Neural cell (in vitro differentiated cells): ENCODE data around the gene S100A5. TPM values are rescaled to one million over a fixed set of nuclear protein-coding genes. Genes with fewer than 3 reads are reported as not detected.
"Not testable (repeated sequence)": the region's sequence is repeated elsewhere in the genome, so short reads cannot be mapped to it uniquely, and the experiment has no call there.

Experiments used
- H2AFZ ChIP-seq: fragments of 200-600, 300-800 bp; sonication (generic), shearing (Covaris generic); 2 replicates; pipeline ENCODE4 v1.6.0; 2014; ENCODE audit warnings: low read depth, mild to moderate bottlenecking, antibody characterized with exemption, low read length, moderate library complexity
- H3F3A ChIP-seq: fragments of 200-600 bp; shearing (Covaris generic); 2 replicates; pipeline ENCODE4 v1.6.1; 2016; ENCODE audit warnings: mild to moderate bottlenecking, moderate library complexity, mixed read lengths, antibody characterized with exemption, low read length; ENCODE audit not compliant: insufficient read depth, poor library complexity, severe bottlenecking
- H3K27ac ChIP-seq: fragments of 200-600, 300-800 bp; sonication (generic), shearing (Covaris generic); 2 replicates; pipeline ENCODE4 v1.5.1; 2014; ENCODE audit warnings: mild to moderate bottlenecking, low read length, moderate library complexity
- H3K27me3 ChIP-seq: fragments of 300-800, 200-600 bp; sonication (generic), shearing (Covaris generic); 2 replicates; pipeline ENCODE4 v1.6.0; 2014; ENCODE audit warnings: mild to moderate bottlenecking, low read depth, low read length, moderate library complexity; ENCODE audit not compliant: insufficient read depth
- H3K36me3 ChIP-seq: fragments of 300-800, 200-600 bp; sonication (generic), shearing (Covaris generic); 2 replicates; pipeline ENCODE4 v1.5.1; 2014; ENCODE audit warnings: mild to moderate bottlenecking, antibody characterized with exemption, low read length, moderate library complexity; ENCODE audit not compliant: insufficient read depth
- H3K4me2 ChIP-seq: fragments of 300-800, 200-600 bp; sonication (generic), shearing (Covaris generic); 2 replicates; pipeline ENCODE4 v1.6.0; 2014; ENCODE audit warnings: mild to moderate bottlenecking, low read length
- H3K4me3 ChIP-seq: fragments of 300-800, 200-600 bp; sonication (generic), shearing (Covaris generic); 2 replicates; pipeline ENCODE4 v1.5.1; 2014; ENCODE audit warnings: mild to moderate bottlenecking, low read length, moderate library complexity
- H3K79me2 ChIP-seq: fragments of 200-600 bp; shearing (Covaris generic); replicated peaks from 2 replicates; pipeline ENCODE4 v1.6.0; 2014; ENCODE audit warnings: mild to moderate bottlenecking, low read length, moderate library complexity; ENCODE audit not compliant: insufficient read depth
- H3K9ac ChIP-seq: fragments of 300-800, 200-600 bp; sonication (generic), shearing (Covaris generic); 2 replicates; pipeline ENCODE4 v1.6.1; 2016; ENCODE audit warnings: mild to moderate bottlenecking, low read length, mixed read lengths
- H3K9me2 ChIP-seq: fragments of 200-600 bp; shearing (Covaris generic); 2 replicates; pipeline ENCODE4 v1.6.1; 2016; ENCODE audit warnings: mild to moderate bottlenecking, low read length, mixed read lengths; ENCODE audit not compliant: insufficient read depth
- H3K9me3 ChIP-seq: fragments of 200-600, 300-800 bp; sonication (generic), shearing (Covaris generic); 2 replicates; pipeline ENCODE4 v1.6.1; 2016; ENCODE audit warnings: mild to moderate bottlenecking, mixed run types, low read length, moderate library complexity, mixed read lengths
- H4K20me1 ChIP-seq: fragments of 200-600 bp; shearing (Covaris generic); 2 replicates; pipeline ENCODE4 v1.6.1; 2016; ENCODE audit warnings: mild to moderate bottlenecking, mixed run types; ENCODE audit not compliant: insufficient read depth
- EP300 ChIP-seq: fragments of 450-650 bp; conservative IDR thresholded peaks from 2 replicates; pipeline ENCODE4 v1.6.1; 2014; ENCODE audit warnings: antibody characterized with exemption, mild to moderate bottlenecking, moderate library complexity; ENCODE audit not compliant: poor library complexity, severe bottlenecking
- EZH2 ChIP-seq: fragments of 200-600, 300-800 bp; shearing (Covaris generic), sonication (generic); IDR thresholded peaks from 2 replicates; pipeline ENCODE4 v1.6.1; 2014; ENCODE audit warnings: antibody characterized with exemption, low read length, borderline replicate concordance, mild to moderate bottlenecking; ENCODE audit not compliant: insufficient read depth, poor library complexity, severe bottlenecking
- MXI1 ChIP-seq: fragments of 450-650 bp; conservative IDR thresholded peaks from 2 replicates; pipeline ENCODE4 v1.6.1; 2014; ENCODE audit warnings: antibody characterized with exemption, mild to moderate bottlenecking; ENCODE audit not compliant: poor library complexity, severe bottlenecking
- POLR2AphosphoS5 ChIP-seq: IDR thresholded peaks from 2 replicates; pipeline ENCODE4 v1.6.1; 2012
- RAD21 ChIP-seq: fragments of 450-650 bp; conservative IDR thresholded peaks from 2 replicates; pipeline ENCODE4 v1.6.1; 2014; ENCODE audit warnings: antibody characterized with exemption, mild to moderate bottlenecking, moderate library complexity
- REST ChIP-seq: IDR thresholded peaks from 2 replicates; pipeline ENCODE4 v1.6.1; 2012; ENCODE audit warnings: borderline replicate concordance
- SMC3 ChIP-seq: fragments of 450-650 bp; conservative IDR thresholded peaks from 2 replicates; pipeline ENCODE4 v1.6.1; 2014; ENCODE audit warnings: antibody characterized with exemption, mild to moderate bottlenecking, moderate library complexity; ENCODE audit not compliant: poor library complexity
- TAF1 ChIP-seq: IDR thresholded peaks from 2 replicates; pipeline ENCODE4 v1.6.1; 2012; ENCODE audit warnings: low read depth
- polyA plus RNA-seq: library from polyadenylated mRNA; depleted of rRNA; stranded (reverse); fragments of >200 nt; gene quantifications from 2 replicates; pipeline ENCODE4 v1.2.3, GENCODE V29; 2014
- TF ChIP-seq, protein P1 (sequence below): fragments of 450-650 bp; IDR thresholded peaks from 2 replicates; pipeline ENCODE4 v1.5.1; 2014; ENCODE audit warnings: antibody characterized with exemption, mild to moderate bottlenecking, moderate library complexity; ENCODE audit not compliant: poor library complexity, severe bottlenecking

The S100A5 gene
- polyA plus RNA-seq, 1 donor from 2014 or later, result not detected

- no peaks in the 10 kb centered on the region for H3K79me2 ChIP-seq
- H3K9me3 ChIP-seq, result no peaks in the 10 kb centered on the region
- H3K27ac ChIP-seq, result no peak overlapping the region
- no peaks in the 10 kb centered on the region for H4K20me1 ChIP-seq
- H3K4me2 ChIP-seq, result no peak overlapping the region
- H3K27me3 ChIP-seq, result no peaks in the 10 kb centered on the region
- H2AFZ ChIP-seq, result no peak overlapping the region
- H3F3A ChIP-seq, result no peaks in the 10 kb centered on the region
- no peaks in the 10 kb centered on the region for H3K9me2 ChIP-seq
- H3K9ac ChIP-seq, result no peak overlapping the region
- no peaks in the 10 kb centered on the region for H3K36me3 ChIP-seq
- no peak for TF ChIP-seq EZH2
- TF ChIP-seq, protein P1, sequence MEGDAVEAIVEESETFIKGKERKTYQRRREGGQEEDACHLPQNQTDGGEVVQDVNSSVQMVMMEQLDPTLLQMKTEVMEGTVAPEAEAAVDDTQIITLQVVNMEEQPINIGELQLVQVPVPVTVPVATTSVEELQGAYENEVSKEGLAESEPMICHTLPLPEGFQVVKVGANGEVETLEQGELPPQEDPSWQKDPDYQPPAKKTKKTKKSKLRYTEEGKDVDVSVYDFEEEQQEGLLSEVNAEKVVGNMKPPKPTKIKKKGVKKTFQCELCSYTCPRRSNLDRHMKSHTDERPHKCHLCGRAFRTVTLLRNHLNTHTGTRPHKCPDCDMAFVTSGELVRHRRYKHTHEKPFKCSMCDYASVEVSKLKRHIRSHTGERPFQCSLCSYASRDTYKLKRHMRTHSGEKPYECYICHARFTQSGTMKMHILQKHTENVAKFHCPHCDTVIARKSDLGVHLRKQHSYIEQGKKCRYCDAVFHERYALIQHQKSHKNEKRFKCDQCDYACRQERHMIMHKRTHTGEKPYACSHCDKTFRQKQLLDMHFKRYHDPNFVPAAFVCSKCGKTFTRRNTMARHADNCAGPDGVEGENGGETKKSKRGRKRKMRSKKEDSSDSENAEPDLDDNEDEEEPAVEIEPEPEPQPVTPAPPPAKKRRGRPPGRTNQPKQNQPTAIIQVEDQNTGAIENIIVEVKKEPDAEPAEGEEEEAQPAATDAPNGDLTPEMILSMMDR, result no peak
- TF ChIP-seq EP300, result no peak
- H3K4me3 ChIP-seq, result no peak overlapping the region
These were observed 19.8 kb downstream of the S100A5 start for GRCh38 chr1:153520818-153521476.

- H3K4me3 ChIP-seq, H2AFZ ChIP-seq, H3K4me2 ChIP-seq, H3F3A ChIP-seq, H3K79me2 ChIP-seq, H3K9ac ChIP-seq, H3K9me3 ChIP-seq, H4K20me1 ChIP-seq, H3K27me3 ChIP-seq, H3K36me3 ChIP-seq, H3K27ac ChIP-seq, H3K9me2 ChIP-seq: not testable (repeated sequence)
These were observed 20.5 kb downstream of the S100A5 start for GRCh38 chr1:153520137-153520691.

- no peak overlapping the region for H3K27ac ChIP-seq
- no peaks in the 10 kb centered on the region for H3K27me3 ChIP-seq
- H3K9me3 ChIP-seq, result no peaks in the 10 kb centered on the region
- no peak overlapping the region for H3K4me2 ChIP-seq
- H3K9ac ChIP-seq, result no peak overlapping the region
- H2AFZ ChIP-seq, result no peak overlapping the region
- no peaks in the 10 kb centered on the region for H3K36me3 ChIP-seq
- no peaks in the 10 kb centered on the region for H4K20me1 ChIP-seq
- H3K9me2 ChIP-seq, result no peaks in the 10 kb centered on the region
- TF ChIP-seq POLR2AphosphoS5 (no peak), RAD21 (no peak), MXI1 (no peak), EP300 (no peak), TAF1 (no peak), SMC3 (no peak), EZH2 (no peak), REST (no peak)
- TF ChIP-seq, protein P1, result no peak
- no peaks in the 10 kb centered on the region for H3K79me2 ChIP-seq
- H3F3A ChIP-seq, result no peaks in the 10 kb centered on the region
- H3K4me3 ChIP-seq, result no peak overlapping the region
These were observed 21.5 kb downstream of the S100A5 start for GRCh38 chr1:153519242-153519641.
